ENCODE data around the gene NLGN4Y. TPM values are rescaled to one million over a fixed set of nuclear protein-coding genes. Genes with fewer than 3 reads are reported as not detected.

NLGN4Y gene
- total RNA-seq, 4 donors from 2014 or later, result 0.70 to 5.7 TPM; not detected in 2

DNA sequence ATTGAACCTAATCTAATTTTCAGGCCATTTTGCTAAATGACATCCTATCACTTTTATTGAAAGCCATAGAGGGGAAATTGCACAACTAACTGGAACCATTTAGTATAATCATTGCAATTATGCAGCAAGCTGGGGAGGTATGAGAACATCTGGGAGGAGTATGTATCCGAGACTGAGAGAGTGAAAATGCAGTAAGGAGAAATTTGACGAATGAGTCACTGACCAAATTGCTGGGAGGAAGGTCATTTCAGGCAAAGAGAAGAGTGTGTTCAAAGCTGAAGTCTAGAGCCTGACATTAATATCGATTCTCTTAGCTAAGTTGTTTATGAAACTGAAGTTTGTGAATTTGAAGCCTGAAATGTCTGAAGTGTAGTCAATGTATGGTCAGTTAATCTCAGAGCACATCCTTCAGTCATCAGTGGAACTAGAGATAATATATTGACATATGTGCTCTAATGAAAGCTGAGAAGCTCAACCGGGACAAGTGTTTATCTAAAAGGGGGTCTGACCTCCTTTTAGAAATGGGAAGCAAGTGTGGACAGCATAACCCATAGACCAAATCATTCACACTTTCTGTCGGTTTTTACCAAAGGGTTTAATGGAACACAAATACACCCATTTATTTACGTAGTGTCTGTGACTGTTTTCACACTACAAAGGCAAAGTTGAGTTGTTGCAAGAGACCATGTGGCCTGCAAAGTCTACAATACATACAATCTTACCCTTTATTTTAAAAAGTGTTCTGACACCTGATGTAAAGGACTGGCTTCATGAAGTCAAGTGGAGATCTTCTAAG is 120.0 kb downstream of the NLGN4Y start:
- Histone ChIP-seq H3K27ac (no peak overlapping the region), H3K27me3 (no peaks in the 10 kb centered on the region), H3K9me3 (no peaks in the 10 kb centered on the region), H3K4me1 (no peaks in the 10 kb centered on the region), H3K4me3 (no peak overlapping the region), H3K36me3 (no peaks in the 10 kb centered on the region)
- no peak for TF ChIP-seq POLR2A (IDR thresholded peaks at IDR 0.05)
- no peak for TF ChIP-seq CTCF (IDR thresholded peaks at IDR 0.05)
- DNase-seq, result no peak

DNA sequence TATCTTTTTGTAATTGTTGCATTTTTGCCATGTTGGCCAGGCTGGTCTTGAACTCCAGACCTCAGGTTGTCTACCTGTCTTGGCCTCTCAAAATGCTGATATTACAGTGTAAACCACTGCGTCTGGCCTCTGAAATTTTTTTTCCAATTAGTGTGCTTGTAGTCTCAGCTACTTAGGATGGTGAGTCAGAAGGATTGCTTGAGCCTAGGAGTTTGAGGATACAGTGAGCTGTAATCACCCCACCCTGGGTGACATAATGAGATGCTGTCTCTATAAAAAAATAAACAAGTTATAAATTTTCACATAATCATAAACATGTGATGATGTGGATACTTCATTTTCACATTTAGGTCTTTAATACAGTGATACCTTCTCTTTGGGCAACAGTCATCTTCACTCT is 154.9 kb downstream of the NLGN4Y start:
- Histone ChIP-seq H3K4me1 (no peaks in the 10 kb centered on the region), H3K27me3 (no peaks in the 10 kb centered on the region), H3K36me3 (no peaks in the 10 kb centered on the region), H3K27ac (no peak overlapping the region), H3K4me3 (no peak overlapping the region), H3K9me3 (no peaks in the 10 kb centered on the region)
- no peak for DNase-seq
- TF ChIP-seq POLR2A (IDR thresholded peaks at IDR 0.05) (no peak), CTCF (IDR thresholded peaks at IDR 0.05) (no peak)

- H3K4me3 ChIP-seq, result no peak overlapping the region
- no peaks in the 10 kb centered on the region for H3K27me3 ChIP-seq
- DNase-seq, result no peak
- no peaks in the 10 kb centered on the region for H3K4me1 ChIP-seq
- TF ChIP-seq POLR2A (IDR thresholded peaks at IDR 0.05) (no peak), CTCF (IDR thresholded peaks at IDR 0.05) (no peak)
- H3K27ac ChIP-seq, result no peak overlapping the region
- no peaks in the 10 kb centered on the region for H3K36me3 ChIP-seq
- H3K9me3 ChIP-seq, result no peaks in the 10 kb centered on the region
Measured at GRCh38 chrY:14694543-14694942, 170.2 kb downstream of the NLGN4Y start.

GRCh38 chrY:14708158-14708557 is 183.8 kb downstream of the NLGN4Y start:
- no peaks in the 10 kb centered on the region for H3K36me3 ChIP-seq
- TF ChIP-seq CTCF (IDR thresholded peaks at IDR 0.05) (no peak), POLR2A (IDR thresholded peaks at IDR 0.05) (no peak)
- H3K27me3 ChIP-seq, result no peaks in the 10 kb centered on the region
- H3K9me3 ChIP-seq, result no peaks in the 10 kb centered on the region
- no peaks in the 10 kb centered on the region for H3K4me1 ChIP-seq
- H3K27ac ChIP-seq, result no peak overlapping the region
- H3K4me3 ChIP-seq, result no peak overlapping the region
- DNase-seq, result no peak

DNA sequence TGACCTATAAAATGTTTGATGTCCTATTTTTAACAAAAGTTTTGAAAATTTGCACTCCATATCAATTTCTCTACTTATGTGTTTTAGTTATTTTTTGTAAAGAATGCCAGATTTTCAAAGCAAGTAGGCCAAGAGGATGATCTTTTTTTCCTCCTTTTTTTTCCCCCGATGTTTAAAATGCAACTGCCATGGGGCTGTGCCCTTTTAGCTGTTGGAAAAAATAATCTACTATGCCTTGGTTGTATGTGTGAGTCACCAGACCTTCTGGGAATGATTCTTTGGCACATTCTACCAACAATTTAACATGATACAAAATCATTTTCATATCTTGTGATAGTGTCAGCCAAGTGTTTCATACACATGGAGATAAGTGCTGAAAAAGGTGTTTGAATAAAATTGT is 217.3 kb downstream of the NLGN4Y start:
- no peak overlapping the region for H3K4me3 ChIP-seq
- H3K9me3 ChIP-seq, result no peaks in the 10 kb centered on the region
- no peaks in the 10 kb centered on the region for H3K27me3 ChIP-seq
- TF ChIP-seq POLR2A (IDR thresholded peaks at IDR 0.05) (no peak), CTCF (IDR thresholded peaks at IDR 0.05) (no peak)
- H3K36me3 ChIP-seq, result no peaks in the 10 kb centered on the region
- no peak for DNase-seq
- no peak overlapping the region for H3K27ac ChIP-seq
- H3K4me1 ChIP-seq, result no peaks in the 10 kb centered on the region
